ENCODE measurements around the gene ELF2. TPM values are rescaled to one million over a fixed set of nuclear protein-coding genes. Genes with fewer than 3 reads are reported as not detected.

The ELF2 gene
- total and polyA plus RNA-seq, 2 experiments from 2014 or later, result 33.1 to 46.9 TPM

- DNase-seq (ENCODE audit: low spot score), result no peak
- no peaks in the 10 kb centered on the region for H3K27me3 ChIP-seq
- no peak overlapping the region for H3K4me3 ChIP-seq
- no peak overlapping the region for H3K27ac ChIP-seq
- no peaks in the 10 kb centered on the region for H3K4me1 ChIP-seq (ENCODE audit: insufficient read depth)
- no peaks in the 10 kb centered on the region for H3K36me3 ChIP-seq (replicated peaks; ENCODE audit: insufficient read depth, low read depth)
- no peaks in the 10 kb centered on the region for H3K79me2 ChIP-seq
- no peaks in the 10 kb centered on the region for H3K9me3 ChIP-seq (ENCODE audit: low read depth)
- no peak overlapping the region for H3K4me2 ChIP-seq
- TF ChIP-seq EZH2phosphoT487 (IDR thresholded peaks at IDR 0.05; ENCODE audit: low read depth, severe bottlenecking, unreplicated experiment) (no peak), EZH2 (IDR thresholded peaks at IDR 0.05; ENCODE audit: borderline replicate concordance) (no peak), CTCF (IDR thresholded peaks at IDR 0.05; ENCODE audit: poor library complexity) (no peak)
- WGBS (ENCODE audit: low lambda C conversion rate, missing lambda C conversion rate), result 90% methylated on average over 3 of the region's 3 CpGs
- no peak overlapping the region for H2AFZ ChIP-seq
- no peaks in the 10 kb centered on the region for H3K9me2 ChIP-seq (replicated peaks; ENCODE audit: insufficient read depth)
- no peaks in the 10 kb centered on the region for H4K20me1 ChIP-seq (ENCODE audit: insufficient read depth, poor library complexity, severe bottlenecking)
These were observed 31.5 kb upstream of the ELF2 start for GRCh38 chr4:139208404-139208945.

GRCh38 chr4:139207873-139208403 lies 30.9 kb upstream of the ELF2 start:
- H2AFZ ChIP-seq, result no peak overlapping the region
- no peaks in the 10 kb centered on the region for H3K36me3 ChIP-seq (replicated peaks; ENCODE audit: insufficient read depth, low read depth)
- no peaks in the 10 kb centered on the region for H3K27me3 ChIP-seq
- H3K9me3 ChIP-seq (ENCODE audit: low read depth), result no peaks in the 10 kb centered on the region
- no peak for TF ChIP-seq EZH2 (IDR thresholded peaks at IDR 0.05; ENCODE audit: borderline replicate concordance)
- no peak for TF ChIP-seq EZH2phosphoT487 (IDR thresholded peaks at IDR 0.05; ENCODE audit: low read depth, severe bottlenecking, unreplicated experiment)
- TF ChIP-seq CTCF (IDR thresholded peaks at IDR 0.05; ENCODE audit: poor library complexity), result no peak
- no peaks in the 10 kb centered on the region for H3K4me1 ChIP-seq (ENCODE audit: insufficient read depth)
- no peak overlapping the region for H3K4me3 ChIP-seq
- H3K9me2 ChIP-seq (replicated peaks; ENCODE audit: insufficient read depth), result no peaks in the 10 kb centered on the region
- H4K20me1 ChIP-seq (ENCODE audit: insufficient read depth, poor library complexity, severe bottlenecking), result no peaks in the 10 kb centered on the region
- DNase-seq (ENCODE audit: low spot score), result no peak
- H3K79me2 ChIP-seq, result no peaks in the 10 kb centered on the region
- WGBS (ENCODE audit: low lambda C conversion rate, missing lambda C conversion rate), result 93% methylated on average over 6 of the region's 6 CpGs
- H3K4me2 ChIP-seq, result no peak overlapping the region
- H3K27ac ChIP-seq, result no peak overlapping the region

- WGBS (ENCODE audit: low lambda C conversion rate, missing lambda C conversion rate), result 75% methylated on average over 3 of the region's 3 CpGs
- no peak for TF ChIP-seq EZH2phosphoT487 (IDR thresholded peaks at IDR 0.05; ENCODE audit: low read depth, severe bottlenecking, unreplicated experiment)
- no peak for TF ChIP-seq CTCF (IDR thresholded peaks at IDR 0.05; ENCODE audit: poor library complexity)
- TF ChIP-seq EZH2 (IDR thresholded peaks at IDR 0.05; ENCODE audit: borderline replicate concordance), result no peak
- Histone ChIP-seq H3K4me1 (ENCODE audit: insufficient read depth) (no peaks in the 10 kb centered on the region), H4K20me1 (ENCODE audit: insufficient read depth, poor library complexity, severe bottlenecking) (no peaks in the 10 kb centered on the region), H2AFZ (no peak overlapping the region), H3K79me2 (no peaks in the 10 kb centered on the region), H3K36me3 (replicated peaks; ENCODE audit: insufficient read depth, low read depth) (no peaks in the 10 kb centered on the region), H3K27ac (no peak overlapping the region), H3K9me2 (replicated peaks; ENCODE audit: insufficient read depth) (no peaks in the 10 kb centered on the region), H3K4me3 (no peak overlapping the region), H3K9me3 (ENCODE audit: low read depth) (no peaks in the 10 kb centered on the region), H3K27me3 (no peaks in the 10 kb centered on the region), H3K4me2 (no peak overlapping the region)
- DNase-seq (ENCODE audit: low spot score), result no peak
These were observed 30.2 kb upstream of the ELF2 start for GRCh38 chr4:139207247-139207646.

Data from hepatocyte (in vitro differentiated cells).